ENCODE results near the gene HTATIP2.

DNA sequence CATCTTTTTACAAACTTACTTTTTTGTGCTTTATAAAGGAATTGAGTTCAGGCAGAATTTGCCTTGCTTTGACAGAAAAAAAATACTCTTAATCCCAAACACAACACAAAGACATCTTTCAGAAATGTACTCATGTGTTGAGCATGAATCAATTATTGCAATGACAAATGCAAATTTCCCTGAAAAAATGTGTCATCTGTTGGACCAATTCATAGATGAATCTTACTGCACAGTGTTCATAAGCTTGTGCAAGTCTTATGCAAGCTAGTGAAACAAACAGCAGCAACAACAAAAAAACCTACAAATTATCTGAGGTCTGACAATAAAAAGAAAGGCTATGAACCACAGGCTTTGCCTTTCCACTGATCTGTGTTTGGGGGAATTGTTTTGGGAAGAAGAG, 42.3 kb upstream of the HTATIP2 start:
- TF ChIP-seq, protein P1, sequence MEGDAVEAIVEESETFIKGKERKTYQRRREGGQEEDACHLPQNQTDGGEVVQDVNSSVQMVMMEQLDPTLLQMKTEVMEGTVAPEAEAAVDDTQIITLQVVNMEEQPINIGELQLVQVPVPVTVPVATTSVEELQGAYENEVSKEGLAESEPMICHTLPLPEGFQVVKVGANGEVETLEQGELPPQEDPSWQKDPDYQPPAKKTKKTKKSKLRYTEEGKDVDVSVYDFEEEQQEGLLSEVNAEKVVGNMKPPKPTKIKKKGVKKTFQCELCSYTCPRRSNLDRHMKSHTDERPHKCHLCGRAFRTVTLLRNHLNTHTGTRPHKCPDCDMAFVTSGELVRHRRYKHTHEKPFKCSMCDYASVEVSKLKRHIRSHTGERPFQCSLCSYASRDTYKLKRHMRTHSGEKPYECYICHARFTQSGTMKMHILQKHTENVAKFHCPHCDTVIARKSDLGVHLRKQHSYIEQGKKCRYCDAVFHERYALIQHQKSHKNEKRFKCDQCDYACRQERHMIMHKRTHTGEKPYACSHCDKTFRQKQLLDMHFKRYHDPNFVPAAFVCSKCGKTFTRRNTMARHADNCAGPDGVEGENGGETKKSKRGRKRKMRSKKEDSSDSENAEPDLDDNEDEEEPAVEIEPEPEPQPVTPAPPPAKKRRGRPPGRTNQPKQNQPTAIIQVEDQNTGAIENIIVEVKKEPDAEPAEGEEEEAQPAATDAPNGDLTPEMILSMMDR (IDR thresholded peaks at IDR 0.05; ENCODE audit: low read depth, low read length): no peak
- TF ChIP-seq POLR2A (IDR thresholded peaks at IDR 0.05; ENCODE audit: extremely low read depth, insufficient read length): no peak
- TF ChIP-seq, protein P2, sequence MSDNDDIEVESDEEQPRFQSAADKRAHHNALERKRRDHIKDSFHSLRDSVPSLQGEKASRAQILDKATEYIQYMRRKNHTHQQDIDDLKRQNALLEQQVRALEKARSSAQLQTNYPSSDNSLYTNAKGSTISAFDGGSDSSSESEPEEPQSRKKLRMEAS (IDR thresholded peaks at IDR 0.05; ENCODE audit: low read depth, low read length): no peak
